NCI-H1694 (cell line): Measurements from ENCODE around the gene SARM1.
"Not testable (repeated sequence)": the region's sequence is repeated elsewhere in the genome, so short reads cannot be mapped to it uniquely, and the experiment has no call there.

ENCODE experiments used
- DNase-seq: peaks from one replicate; lab custom pipeline; 2025; lab: John Stamatoyannopoulos, UW

The SARM1 gene

GRCh38 chr17:28371245-28372202 is at the start of gene SARM1:
SARM1 (plus strand) TSS chr17:28371694; CDS start chr17:28372033, 339 bp downstream.
- peak; percentile 91 for DNase-seq

GRCh38 chr17:28324267-28324745 is 47.2 kb upstream of the SARM1 start:
- DNase-seq, result no peak

- no peak for DNase-seq
Observed at GRCh38 chr17:28324781-28325180, 46.7 kb upstream of the SARM1 start.

GRCh38 chr17:28325211-28325610 is 46.3 kb upstream of the SARM1 start:
- DNase-seq, result no peak

GRCh38 chr17:28326114-28326513 is 45.4 kb upstream of the SARM1 start:
- no peak for DNase-seq

GRCh38 chr17:28327031-28327607 is 44.4 kb upstream of the SARM1 start:
- no peak for DNase-seq

GRCh38 chr17:28327709-28328108 is 43.8 kb upstream of the SARM1 start:
- no peak for DNase-seq

GRCh38 chr17:28328325-28328724 is 43.2 kb upstream of the SARM1 start:
- DNase-seq, result no peak

GRCh38 chr17:28330671-28331070 is 40.8 kb upstream of the SARM1 start:
- DNase-seq, result no peak

GRCh38 chr17:28331891-28332420 is 39.5 kb upstream of the SARM1 start:
- no peak for DNase-seq

GRCh38 chr17:28333083-28333746 is 38.3 kb upstream of the SARM1 start:
- no peak for DNase-seq

GRCh38 chr17:28334171-28334570 is 37.3 kb upstream of the SARM1 start:
- no peak for DNase-seq

GRCh38 chr17:28334666-28335200 is 36.8 kb upstream of the SARM1 start:
- no peak for DNase-seq

GRCh38 chr17:28335201-28335958 is 36.1 kb upstream of the SARM1 start, which contains the start of the genes IFT20 and TNFAIP1:
IFT20 (minus strand) TSS chr17:28335472; CDS start chr17:28331985, 3,487 bp downstream.
TNFAIP1 (plus strand) TSS chr17:28335761; CDS start chr17:28339522, 3,761 bp downstream.
- peak; percentile 99 for DNase-seq

- peak; percentile 26 for DNase-seq
Observed at GRCh38 chr17:28335959-28336871, 35.3 kb upstream of the SARM1 start.

- DNase-seq, result no peak
Observed at GRCh38 chr17:28338056-28338768, 33.3 kb upstream of the SARM1 start.

GRCh38 chr17:28338769-28339212 is 32.7 kb upstream of the SARM1 start:
- not testable (repeated sequence) for DNase-seq

- DNase-seq, result no peak
Observed at GRCh38 chr17:28339431-28339830, 32.1 kb upstream of the SARM1 start.

- DNase-seq, result no peak
Observed at GRCh38 chr17:28340374-28340773, 31.1 kb upstream of the SARM1 start.
